H1 (cell line): ENCODE results near the gene WDR64. TPM values are rescaled to one million over a fixed set of nuclear protein-coding genes. Genes with fewer than 3 reads are reported as not detected.

Source experiments
- CTCF ChIA-PET: fragments of 300-600 bp; sonication (Branson Sonifier 250); formaldehyde crosslinking; loops from one replicate; lab custom pipeline; 2021; ENCODE audit not compliant: partially characterized antibody; lab: Charles Lee
- POLR2A ChIA-PET: fragments of 300-600 bp; sonication (Branson Sonifier 250); formaldehyde crosslinking; loops from one replicate; lab custom pipeline; 2021; ENCODE audit warnings: inconsistent platforms; ENCODE audit not compliant: partially characterized antibody; lab: Charles Lee
- DNase-seq, 2 experiments: peaks; one replicate each; pipeline versions ENCODE4 v3.0.0 to v3.0.0-alpha.2; 2010 to 2022; ENCODE audit warnings: low spot score in 2 of 2, low read depth in 1 of 2, mixed read lengths in 1 of 2
- FAIRE-seq: peaks from 2 replicates; lab custom pipeline; 2011; peaks lifted over from hg19 to GRCh38; lab: Jason Lieb, UNC
- H2AFZ ChIP-seq: 2 replicates; pipeline ENCODE4 v1.8.1; 2012; ENCODE audit warnings: low read length, inconsistent platforms
- H2AK5ac ChIP-seq: 2 replicates; pipeline ENCODE4 v1.6.1; 2013; ENCODE audit warnings: low read depth, low read length
- H2BK120ac ChIP-seq: replicated peaks from 2 replicates; pipeline ENCODE3; 2013; ENCODE audit warnings: low read depth, low read length, inconsistent platforms
- H2BK12ac ChIP-seq: 2 replicates; pipeline ENCODE4 v1.6.1; 2013; ENCODE audit warnings: low read depth, low read length
- H2BK15ac ChIP-seq: 2 replicates; pipeline ENCODE4 v1.6.1; 2013; ENCODE audit warnings: low read length
- H2BK20ac ChIP-seq: 2 replicates; pipeline ENCODE4 v1.6.1; 2013; ENCODE audit warnings: low read length
- H2BK5ac ChIP-seq: 2 replicates; pipeline ENCODE4 v1.6.1; 2013; ENCODE audit warnings: low read depth, low read length
- H3K14ac ChIP-seq: 2 replicates; pipeline ENCODE4 v1.6.1; 2013; ENCODE audit warnings: inconsistent platforms; ENCODE audit not compliant: insufficient read length
- H3K18ac ChIP-seq: 2 replicates; pipeline ENCODE4 v1.6.1; 2013; ENCODE audit warnings: low read length; ENCODE audit errors: extremely low read depth
- H3K23ac ChIP-seq: 2 replicates; pipeline ENCODE4 v1.6.1; 2013; ENCODE audit warnings: inconsistent platforms; ENCODE audit not compliant: insufficient read length
- H3K23me2 ChIP-seq: 2 replicates; pipeline ENCODE4 v1.6.1; 2013; ENCODE audit warnings: low read depth, low read length
- H3K27ac ChIP-seq: 2 replicates; pipeline ENCODE4 v1.6.1; 2011; ENCODE audit warnings: low read depth, low read length, inconsistent platforms
- H3K27me3 ChIP-seq, 4 experiments: replicated peaks in 1 of 4; 1 replicate in 1 of 4; 2 replicates in 3 of 4; pipeline versions ENCODE4 v1.6.1 to v1.8.1; 2011 to 2013; ENCODE audit warnings: low read length in 3 of 4, mild to moderate bottlenecking in 3 of 4, inconsistent platforms in 2 of 4, mixed read lengths in 2 of 4, moderate library complexity in 1 of 4; ENCODE audit not compliant: control insufficient read depth in 3 of 4, insufficient read depth in 3 of 4; ENCODE audit errors: extremely low read depth in 1 of 4
- H3K36me3 ChIP-seq, 4 experiments: 2 replicates each; pipeline versions ENCODE4 v1.6.1 to v1.8.1; 2011 to 2013; ENCODE audit warnings: mild to moderate bottlenecking in 4 of 4, low read length in 3 of 4, moderate library complexity in 2 of 4, control low read depth in 1 of 4, inconsistent platforms in 1 of 4; ENCODE audit not compliant: insufficient read depth in 4 of 4, control insufficient read depth in 2 of 4
- H3K4ac ChIP-seq: replicated peaks from 2 replicates; pipeline ENCODE3; 2013; ENCODE audit warnings: low read length, low read depth, mixed read lengths, inconsistent platforms; ENCODE audit not compliant: insufficient read length
- H3K4me1 ChIP-seq, 4 experiments: replicated peaks in 1 of 4; 1 replicate in 1 of 4; 2 replicates in 3 of 4; pipeline versions ENCODE4 v1.6.1 to v1.8.1; 2011 to 2013; ENCODE audit warnings: low read length in 3 of 4, inconsistent platforms in 2 of 4, mixed read lengths in 1 of 4; ENCODE audit not compliant: insufficient read depth in 4 of 4, control insufficient read depth in 3 of 4
- H3K4me2 ChIP-seq, 2 experiments: 2 replicates each; pipeline versions ENCODE4 v1.6.1 to v1.8.1; 2011 to 2013; ENCODE audit warnings: low read depth in 2 of 2, low read length in 2 of 2, control low read depth in 1 of 2, inconsistent platforms in 1 of 2, mild to moderate bottlenecking in 1 of 2; ENCODE audit not compliant: insufficient read depth in 1 of 2
- H3K4me3 ChIP-seq, 4 experiments: fragments of 200-600, 300-600 bp in 1 of 4; sonication (generic), shearing (Covaris generic), sonication (Bioruptor Twin) in 1 of 4; 2 replicates each; pipeline versions ENCODE4 v1.5.1 to v1.8.1; 2011 to 2016; ENCODE audit warnings: low read length in 4 of 4, low read depth in 3 of 4, control low read depth in 2 of 4, inconsistent platforms in 2 of 4, mild to moderate bottlenecking in 2 of 4, mixed read lengths in 1 of 4, moderate library complexity in 1 of 4; ENCODE audit not compliant: insufficient read depth in 2 of 4; ENCODE audit errors: extremely low read depth in 1 of 4
- H3K56ac ChIP-seq: replicated peaks from 2 replicates; pipeline ENCODE3; 2013; ENCODE audit warnings: low read depth, mild to moderate bottlenecking, mixed read lengths, low read length, inconsistent platforms; ENCODE audit not compliant: insufficient read length
- H3K79me1 ChIP-seq: 2 replicates; pipeline ENCODE4 v1.6.1; 2013; ENCODE audit warnings: low read depth, low read length, control low read depth
- H3K79me2 ChIP-seq, 2 experiments: 2 replicates each; pipeline versions ENCODE4 v1.6.1 to v1.8.1; 2012 to 2013; ENCODE audit warnings: low read length in 2 of 2, mild to moderate bottlenecking in 2 of 2, inconsistent platforms in 1 of 2; ENCODE audit not compliant: insufficient read depth in 2 of 2, control insufficient read depth in 1 of 2
- H3K9ac ChIP-seq, 4 experiments: replicated peaks in 1 of 4; 1 replicate in 1 of 4; 2 replicates in 3 of 4; pipeline versions ENCODE4 v1.6.1 to v1.8.1; 2011 to 2013; ENCODE audit warnings: low read depth in 3 of 4, low read length in 3 of 4, control low read depth in 2 of 4, mild to moderate bottlenecking in 2 of 4, moderate library complexity in 2 of 4, inconsistent platforms in 1 of 4; ENCODE audit errors: extremely low read depth in 1 of 4
- H3K9me3 ChIP-seq, 2 experiments: 2 replicates each; pipeline versions ENCODE4 v1.6.1 to v1.8.1; 2012 to 2013; ENCODE audit warnings: mild to moderate bottlenecking in 2 of 2, moderate library complexity in 2 of 2, control low read depth in 1 of 2, inconsistent platforms in 1 of 2, low read depth in 1 of 2, low read length in 1 of 2, mixed read lengths in 1 of 2; ENCODE audit not compliant: insufficient read depth in 2 of 2
- H4K20me1 ChIP-seq, 2 experiments: replicated peaks in 1 of 2; 2 replicates each; pipeline versions ENCODE3 to v1.8.1; 2011 to 2013; ENCODE audit warnings: inconsistent platforms in 2 of 2, low read length in 2 of 2, mild to moderate bottlenecking in 1 of 2; ENCODE audit not compliant: insufficient read depth in 2 of 2, control insufficient read depth in 1 of 2
- H4K5ac ChIP-seq: 2 replicates; pipeline ENCODE4 v1.6.1; 2013; ENCODE audit warnings: low read length, low read depth, mixed read lengths, inconsistent platforms; ENCODE audit not compliant: insufficient read length
- H4K8ac ChIP-seq: 2 replicates; pipeline ENCODE4 v1.8.0; 2013; ENCODE audit warnings: mild to moderate bottlenecking, moderate library complexity, low read length, inconsistent platforms; ENCODE audit not compliant: insufficient read depth; ENCODE audit errors: extremely low read depth
- H4K91ac ChIP-seq: replicated peaks from 2 replicates; pipeline ENCODE3; 2013; ENCODE audit warnings: low read length, mixed read lengths, inconsistent platforms; ENCODE audit not compliant: insufficient read length
- ASH2L ChIP-seq: fragments of 200-600, 300-600 bp; sonication (generic); IDR thresholded peaks from one replicate; pipeline ENCODE4 v1.7.1; 2017; ENCODE audit warnings: low read length
- CBX8 ChIP-seq: fragments of 300-800, 300-1000 bp; sonication (generic); IDR thresholded peaks from 2 replicates; pipeline ENCODE4 v1.7.1; 2016; ENCODE audit warnings: low read depth, low read length, borderline replicate concordance
- CEBPB ChIP-seq: IDR thresholded peaks from 2 replicates; pipeline ENCODE4 v1.6.1; 2012; ENCODE audit warnings: low read depth, low read length
- CHD1 ChIP-seq: IDR thresholded peaks from 2 replicates; pipeline ENCODE4 v1.6.1; 2012; ENCODE audit warnings: low read depth, low read length, improper control_type of control experiment
- CHD2 ChIP-seq: IDR thresholded peaks from 2 replicates; pipeline ENCODE4 v1.6.1; 2012; ENCODE audit warnings: low read length, improper control_type of control experiment
- CREB1 ChIP-seq: IDR thresholded peaks from 2 replicates; pipeline ENCODE4 v1.6.1; 2012; ENCODE audit warnings: inconsistent platforms
- EP300 ChIP-seq, 2 experiments: IDR thresholded peaks; 1 replicate in 1 of 2; 2 replicates in 1 of 2; pipeline ENCODE4 v1.6.1; 2011 to 2012; ENCODE audit warnings: low read depth in 2 of 2, low read length in 2 of 2, mild to moderate bottlenecking in 2 of 2, borderline replicate concordance in 1 of 2, inconsistent platforms in 1 of 2, moderate library complexity in 1 of 2
- GABPA ChIP-seq: IDR thresholded peaks from 2 replicates; pipeline ENCODE4 v1.6.1; 2011; ENCODE audit warnings: mild to moderate bottlenecking, low read length, moderate library complexity, borderline replicate concordance; ENCODE audit not compliant: insufficient read depth
- JUND ChIP-seq: IDR thresholded peaks from 2 replicates; pipeline ENCODE4 v1.6.1; 2011; ENCODE audit warnings: mild to moderate bottlenecking, improper control_type of control experiment, low read length
- PHF8 ChIP-seq: fragments of 200-600 bp; sonication (generic); conservative IDR thresholded peaks from 2 replicates; pipeline ENCODE4 v1.7.1; 2012; ENCODE audit warnings: low read depth, mild to moderate bottlenecking, inconsistent platforms, low read length, moderate library complexity
- POU5F1 ChIP-seq: IDR thresholded peaks from 2 replicates; pipeline ENCODE4 v1.6.1; 2011; ENCODE audit warnings: low read depth, mild to moderate bottlenecking, low read length, moderate library complexity
- RFX5 ChIP-seq: IDR thresholded peaks from 2 replicates; pipeline ENCODE4 v1.6.1; 2011; ENCODE audit warnings: low read depth, low read length, improper control_type of control experiment, borderline replicate concordance
- TEAD4 ChIP-seq: IDR thresholded peaks from 2 replicates; pipeline ENCODE4 v1.6.1; 2012; ENCODE audit warnings: low read depth, low read length, inconsistent platforms, mixed read lengths
- WGBS, 2 experiments: shearing (Covaris generic) in 1 of 2; methylation state at CpG; one replicate each; pipeline versions ENCODE4 v1.1.6 to v1.1.7; 2013 to 2015; ENCODE audit warnings: low lambda C conversion rate in 2 of 2, mixed read lengths in 2 of 2, inconsistent platforms in 1 of 2, low coverage in 1 of 2, missing lambda C conversion rate in 1 of 2; ENCODE audit not compliant: insufficient replicate concordance in 2 of 2, insufficient coverage in 1 of 2, insufficient read length in 1 of 2; ENCODE audit errors: extremely low coverage in 1 of 2, missing lambda C conversion rate in 1 of 2; 5-methylcytosine and 5-hydroxymethylcytosine counted together
- polyA plus RNA-seq, 7 experiments: library from polyadenylated mRNA; depleted of rRNA in 3 of 7; stranded (reverse) in 5 of 7; unstranded in 2 of 7; fragments of >200 nt in 5 of 7; fragments of 200-250 nt in 2 of 7; gene quantifications; 1 replicate in 5 of 7; 2 replicates in 1 of 7; 4 replicates in 1 of 7; pipeline versions ENCODE4 v1.2.1 to v1.2.3, GENCODE V29; 2011 to 2013; ENCODE audit warnings: missing spikeins in 2 of 7, mixed read lengths in 2 of 7
- total RNA-seq: library from RNA; stranded (reverse); fragmentation: NEBNext Ultra II Directional; extraction: Animal tissue kit (Norgen Biotek cat#: 25700); gene quantifications from 2 replicates; pipeline ENCODE4 v1.2.1, GENCODE V29; 2021

WDR64 gene
- total and polyA plus RNA-seq, 2 of the 8 experiments (the other 6 are each of a cell fraction or from before 2014, with no cell fraction given): 0.02 TPM; not detected in 1

- H3K9me3 ChIP-seq: no peaks in the 10 kb centered on the region
- H4K5ac ChIP-seq: no peak overlapping the region
- no peaks in the 10 kb centered on the region for H3K27me3 ChIP-seq
- no peak for FAIRE-seq
- H3K79me2 ChIP-seq: no peaks in the 10 kb centered on the region
- TF ChIP-seq CHD1 (no peak), CREB1 (no peak), POU5F1 (no peak), RFX5 (no peak), EP300 (IDR thresholded peaks at IDR 0.05; ENCODE audit: borderline replicate concordance in 1 of 2, low read depth in 2 of 2, low read length in 2 of 2) (no peak), TEAD4 (no peak), CEBPB (no peak), JUND (no peak), ASH2L (no peak), PHF8 (no peak), GABPA (no peak), CHD2 (no peak), CBX8 (no peak)
- no peaks in the 10 kb centered on the region for H3K23me2 ChIP-seq
- no peak overlapping the region for H2BK12ac ChIP-seq
- H3K23ac ChIP-seq: no peak overlapping the region
- H2BK15ac ChIP-seq: no peak overlapping the region
- WGBS, 2 experiments: 88% methylated on average over 6 of the region's 6 CpGs; no CpG with 5 or more reads in 1 of the 2 experiments
- no peaks in the 10 kb centered on the region for H3K4me1 ChIP-seq
- H2BK5ac ChIP-seq: no peak overlapping the region
- H2BK20ac ChIP-seq: no peak overlapping the region
- no peaks in the 10 kb centered on the region for H3K36me3 ChIP-seq
- no peak overlapping the region for H4K8ac ChIP-seq
- DNase-seq: no peak
- H2AK5ac ChIP-seq: no peak overlapping the region
- no peaks in the 10 kb centered on the region for H4K20me1 ChIP-seq
- no peak overlapping the region for H3K4me2 ChIP-seq
- no peaks in the 10 kb centered on the region for H3K79me1 ChIP-seq
- H4K91ac ChIP-seq: no peak overlapping the region
- H3K18ac ChIP-seq: no peak overlapping the region
- no peak overlapping the region for H3K14ac ChIP-seq
- no peak overlapping the region for H3K4me3 ChIP-seq
- no peak overlapping the region for H2AFZ ChIP-seq
- H2BK120ac ChIP-seq: no peak overlapping the region
- CTCF ChIA-PET: no interaction called here
- H3K9ac ChIP-seq: no peak overlapping the region
- no peak overlapping the region for H3K27ac ChIP-seq
- POLR2A ChIA-PET: no interaction called here
- no peak overlapping the region for H3K4ac ChIP-seq
- no peak overlapping the region for H3K56ac ChIP-seq
These were observed 65.0 kb downstream of the WDR64 start for GRCh38 chr1:241716915-241717656.
